Measurements from ENCODE around the gene RBM20.
A peak's percentile ranks its signal among the peaks of the same experiment; 100 is the strongest.

RBM20 gene

GRCh38 chr10:110860576-110861241, 216.6 kb downstream of the RBM20 start:
- H4K8ac ChIP-seq (ENCODE audit: low read depth, low read length): no peak overlapping the region
- H3K4me1 ChIP-seq (ENCODE audit: control insufficient read depth, low read depth, low read length): peaks cover 5% of the 10 kb centered on the region
- no peak overlapping the region for H2AK5ac ChIP-seq (ENCODE audit: low read length)
- H2BK120ac ChIP-seq (ENCODE audit: low read depth, low read length): no peak overlapping the region
- no peak overlapping the region for H3K23ac ChIP-seq (ENCODE audit: low read length)
- H3K18ac ChIP-seq (ENCODE audit: low read length): no peak overlapping the region
- no peak overlapping the region for H2BK5ac ChIP-seq (ENCODE audit: low read length)
- H4K5ac ChIP-seq (ENCODE audit: low read length): no peak overlapping the region
- DNase-seq: no peak
- H3K79me1 ChIP-seq (ENCODE audit: low read length): no peaks in the 10 kb centered on the region
- no peak overlapping the region for H3K4me2 ChIP-seq (ENCODE audit: low read length)
- H3K9ac ChIP-seq (ENCODE audit: low read length): no peak overlapping the region
- no peaks in the 10 kb centered on the region for H3K27me3 ChIP-seq (ENCODE audit: insufficient read depth, low read length, poor library complexity)
- no peaks in the 10 kb centered on the region for H3K36me3 ChIP-seq (ENCODE audit: control insufficient read depth, insufficient read depth, low read length)
- no peaks in the 10 kb centered on the region for H3K79me2 ChIP-seq (ENCODE audit: control insufficient read depth, insufficient read depth, low read length)
- H3K4me3 ChIP-seq (ENCODE audit: low read length): no peak overlapping the region
- H3K56ac ChIP-seq (ENCODE audit: low read length): no peak overlapping the region
- WGBS (ENCODE audit: extremely low coverage, insufficient coverage, low lambda C conversion rate): no CpG with 5 or more reads among the region's 7 CpGs
- peak overlapping the region; percentile 20 for H3K4ac ChIP-seq (ENCODE audit: low read depth, low read length)
- H3K27ac ChIP-seq (ENCODE audit: low read depth, low read length): no peak overlapping the region
- H2BK15ac ChIP-seq (replicated peaks; ENCODE audit: low read depth): no peak overlapping the region

- no peak overlapping the region for H2BK15ac ChIP-seq (replicated peaks; ENCODE audit: low read depth)
- no peak overlapping the region for H4K8ac ChIP-seq (ENCODE audit: low read depth, low read length)
- no peak overlapping the region for H3K4me2 ChIP-seq (ENCODE audit: low read length)
- no peak overlapping the region for H2AK5ac ChIP-seq (ENCODE audit: low read length)
- no peaks in the 10 kb centered on the region for H3K36me3 ChIP-seq (ENCODE audit: control insufficient read depth, insufficient read depth, low read length)
- H3K4ac ChIP-seq (ENCODE audit: low read depth, low read length): no peak overlapping the region
- H3K4me1 ChIP-seq (ENCODE audit: control insufficient read depth, low read depth, low read length): peaks cover 5% of the 10 kb centered on the region
- no peak overlapping the region for H2BK5ac ChIP-seq (ENCODE audit: low read length)
- H2BK120ac ChIP-seq (ENCODE audit: low read depth, low read length): no peak overlapping the region
- no peak overlapping the region for H3K56ac ChIP-seq (ENCODE audit: low read length)
- no peak overlapping the region for H4K5ac ChIP-seq (ENCODE audit: low read length)
- DNase-seq: no peak
- no peak overlapping the region for H3K18ac ChIP-seq (ENCODE audit: low read length)
- WGBS (ENCODE audit: extremely low coverage, insufficient coverage, low lambda C conversion rate): no CpG with 5 or more reads among the region's 2 CpGs
- no peak overlapping the region for H3K27ac ChIP-seq (ENCODE audit: low read depth, low read length)
- H3K79me1 ChIP-seq (ENCODE audit: low read length): no peaks in the 10 kb centered on the region
- H3K9ac ChIP-seq (ENCODE audit: low read length): no peak overlapping the region
- no peaks in the 10 kb centered on the region for H3K79me2 ChIP-seq (ENCODE audit: control insufficient read depth, insufficient read depth, low read length)
- H3K27me3 ChIP-seq (ENCODE audit: insufficient read depth, low read length, poor library complexity): no peaks in the 10 kb centered on the region
- H3K4me3 ChIP-seq (ENCODE audit: low read length): no peak overlapping the region
- no peak overlapping the region for H3K23ac ChIP-seq (ENCODE audit: low read length)
Observed at GRCh38 chr10:110861476-110861875, 217.3 kb downstream of the RBM20 start.

- Histone ChIP-seq H3K56ac (ENCODE audit: low read length) (no peak overlapping the region), H3K9ac (ENCODE audit: low read length) (no peak overlapping the region), H4K8ac (ENCODE audit: low read depth, low read length) (no peak overlapping the region), H2BK15ac (replicated peaks; ENCODE audit: low read depth) (no peak overlapping the region), H3K4me3 (ENCODE audit: low read length) (no peak overlapping the region), H2BK5ac (ENCODE audit: low read length) (no peak overlapping the region), H3K4me1 (ENCODE audit: control insufficient read depth, low read depth, low read length) (peaks cover 5% of the 10 kb centered on the region), H3K79me2 (ENCODE audit: control insufficient read depth, insufficient read depth, low read length) (no peaks in the 10 kb centered on the region), H3K27ac (ENCODE audit: low read depth, low read length) (no peak overlapping the region), H3K27me3 (ENCODE audit: insufficient read depth, low read length, poor library complexity) (no peaks in the 10 kb centered on the region), H3K79me1 (ENCODE audit: low read length) (no peaks in the 10 kb centered on the region), H3K36me3 (ENCODE audit: control insufficient read depth, insufficient read depth, low read length) (no peaks in the 10 kb centered on the region), H2AK5ac (ENCODE audit: low read length) (no peak overlapping the region), H3K23ac (ENCODE audit: low read length) (no peak overlapping the region), H2BK120ac (ENCODE audit: low read depth, low read length) (no peak overlapping the region), H3K18ac (ENCODE audit: low read length) (no peak overlapping the region), H3K4me2 (ENCODE audit: low read length) (no peak overlapping the region), H3K4ac (ENCODE audit: low read depth, low read length) (no peak overlapping the region), H4K5ac (ENCODE audit: low read length) (no peak overlapping the region)
- DNase-seq: no peak
- no CpG with 5 or more reads among the region's 6 CpGs for WGBS (ENCODE audit: extremely low coverage, insufficient coverage, low lambda C conversion rate)
Observed at GRCh38 chr10:110861930-110862649, 218.0 kb downstream of the RBM20 start.

GRCh38 chr10:110862961-110863360, 218.8 kb downstream of the RBM20 start:
- H3K18ac ChIP-seq (ENCODE audit: low read length): no peak overlapping the region
- H2AK5ac ChIP-seq (ENCODE audit: low read length): no peak overlapping the region
- no CpG with 5 or more reads among the region's 6 CpGs for WGBS (ENCODE audit: extremely low coverage, insufficient coverage, low lambda C conversion rate)
- DNase-seq: no peak
- no peaks in the 10 kb centered on the region for H3K36me3 ChIP-seq (ENCODE audit: control insufficient read depth, insufficient read depth, low read length)
- H3K4me1 ChIP-seq (ENCODE audit: control insufficient read depth, low read depth, low read length): peaks cover 2% of the 10 kb centered on the region
- H3K4me3 ChIP-seq (ENCODE audit: low read length): no peak overlapping the region
- H2BK15ac ChIP-seq (replicated peaks; ENCODE audit: low read depth): no peak overlapping the region
- H3K27ac ChIP-seq (ENCODE audit: low read depth, low read length): no peak overlapping the region
- peak overlapping the region; percentile 10 for H3K23ac ChIP-seq (ENCODE audit: low read length)
- no peak overlapping the region for H3K4ac ChIP-seq (ENCODE audit: low read depth, low read length)
- H2BK120ac ChIP-seq (ENCODE audit: low read depth, low read length): no peak overlapping the region
- H3K79me2 ChIP-seq (ENCODE audit: control insufficient read depth, insufficient read depth, low read length): no peaks in the 10 kb centered on the region
- H3K79me1 ChIP-seq (ENCODE audit: low read length): no peaks in the 10 kb centered on the region
- H3K9ac ChIP-seq (ENCODE audit: low read length): no peak overlapping the region
- no peak overlapping the region for H4K8ac ChIP-seq (ENCODE audit: low read depth, low read length)
- H3K56ac ChIP-seq (ENCODE audit: low read length): no peak overlapping the region
- H3K4me2 ChIP-seq (ENCODE audit: low read length): no peak overlapping the region
- H4K5ac ChIP-seq (ENCODE audit: low read length): no peak overlapping the region
- no peaks in the 10 kb centered on the region for H3K27me3 ChIP-seq (ENCODE audit: insufficient read depth, low read length, poor library complexity)
- no peak overlapping the region for H2BK5ac ChIP-seq (ENCODE audit: low read length)

- Histone ChIP-seq H3K79me1 (ENCODE audit: low read length) (no peaks in the 10 kb centered on the region), H4K8ac (ENCODE audit: low read depth, low read length) (no peak overlapping the region), H3K4ac (ENCODE audit: low read depth, low read length) (no peak overlapping the region), H3K27me3 (ENCODE audit: insufficient read depth, low read length, poor library complexity) (no peaks in the 10 kb centered on the region), H2AK5ac (ENCODE audit: low read length) (no peak overlapping the region), H3K27ac (ENCODE audit: low read depth, low read length) (no peak overlapping the region), H3K36me3 (ENCODE audit: control insufficient read depth, insufficient read depth, low read length) (no peaks in the 10 kb centered on the region), H3K56ac (ENCODE audit: low read length) (no peak overlapping the region), H4K5ac (ENCODE audit: low read length) (no peak overlapping the region), H3K23ac (ENCODE audit: low read length) (no peak overlapping the region), H3K4me2 (ENCODE audit: low read length) (no peak overlapping the region), H2BK120ac (ENCODE audit: low read depth, low read length) (no peak overlapping the region), H2BK5ac (ENCODE audit: low read length) (no peak overlapping the region), H3K79me2 (ENCODE audit: control insufficient read depth, insufficient read depth, low read length) (no peaks in the 10 kb centered on the region), H3K4me3 (ENCODE audit: low read length) (no peak overlapping the region), H2BK15ac (replicated peaks; ENCODE audit: low read depth) (no peak overlapping the region), H3K18ac (ENCODE audit: low read length) (no peak overlapping the region), H3K4me1 (ENCODE audit: control insufficient read depth, low read depth, low read length) (peaks cover 2% of the 10 kb centered on the region), H3K9ac (ENCODE audit: low read length) (no peak overlapping the region)
- no peak for DNase-seq
Observed at GRCh38 chr10:110863361-110863760, 219.2 kb downstream of the RBM20 start.

- no peak overlapping the region for H2BK120ac ChIP-seq (ENCODE audit: low read depth, low read length)
- H3K36me3 ChIP-seq (ENCODE audit: control insufficient read depth, insufficient read depth, low read length): no peaks in the 10 kb centered on the region
- H2AK5ac ChIP-seq (ENCODE audit: low read length): no peak overlapping the region
- no peak overlapping the region for H3K18ac ChIP-seq (ENCODE audit: low read length)
- H3K27me3 ChIP-seq (ENCODE audit: insufficient read depth, low read length, poor library complexity): no peaks in the 10 kb centered on the region
- no peaks in the 10 kb centered on the region for H3K79me2 ChIP-seq (ENCODE audit: control insufficient read depth, insufficient read depth, low read length)
- no peaks in the 10 kb centered on the region for H3K79me1 ChIP-seq (ENCODE audit: low read length)
- H3K4ac ChIP-seq (ENCODE audit: low read depth, low read length): no peak overlapping the region
- no peak overlapping the region for H4K5ac ChIP-seq (ENCODE audit: low read length)
- H2BK15ac ChIP-seq (replicated peaks; ENCODE audit: low read depth): no peak overlapping the region
- H3K27ac ChIP-seq (ENCODE audit: low read depth, low read length): no peak overlapping the region
- no peak overlapping the region for H3K4me2 ChIP-seq (ENCODE audit: low read length)
- WGBS (ENCODE audit: extremely low coverage, insufficient coverage, low lambda C conversion rate): no CpG with 5 or more reads among the region's 2 CpGs
- peaks cover 2% of the 10 kb centered on the region for H3K4me1 ChIP-seq (ENCODE audit: control insufficient read depth, low read depth, low read length)
- no peak overlapping the region for H4K8ac ChIP-seq (ENCODE audit: low read depth, low read length)
- no peak overlapping the region for H2BK5ac ChIP-seq (ENCODE audit: low read length)
- no peak overlapping the region for H3K23ac ChIP-seq (ENCODE audit: low read length)
- no peak overlapping the region for H3K9ac ChIP-seq (ENCODE audit: low read length)
- DNase-seq: no peak
- H3K4me3 ChIP-seq (ENCODE audit: low read length): no peak overlapping the region
- H3K56ac ChIP-seq (ENCODE audit: low read length): no peak overlapping the region
Observed at GRCh38 chr10:110863956-110864355, 219.8 kb downstream of the RBM20 start.
